HG02885 (cell line): Measurements from ENCODE around the gene C1orf50.
"Not testable (repeated sequence)": the region's sequence is repeated elsewhere in the genome, so short reads cannot be mapped to it uniquely, and the experiment has no call there.

Experiments
- ATAC-seq: cut with Tn5 transposase; IDR thresholded peaks from one replicate; pipeline ENCODE4 v1.9.1; 2021; ENCODE audit warnings: mild to moderate bottlenecking; ENCODE audit not compliant: unreplicated experiment, poor library complexity

The C1orf50 gene

DNA sequence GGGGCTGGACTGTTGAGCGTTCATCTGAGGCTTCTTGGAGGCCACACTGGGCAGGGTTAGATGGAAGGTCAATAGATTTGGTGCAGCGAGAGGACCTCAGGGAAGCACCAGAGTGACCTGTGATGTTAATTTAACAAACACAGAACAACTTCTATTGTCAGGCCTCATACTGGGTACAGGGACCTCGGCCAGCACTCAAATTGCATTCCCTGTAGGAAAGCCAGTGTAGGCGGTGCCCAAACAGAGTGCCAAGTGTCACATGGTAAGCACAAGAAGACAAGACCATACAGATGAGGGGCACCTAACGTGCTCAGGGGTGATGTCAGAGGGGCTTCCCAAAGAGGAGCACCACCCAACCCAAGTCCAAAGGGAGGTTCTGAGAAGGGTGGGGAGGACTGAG is 19.0 kb downstream of the C1orf50 start:
- no peak for ATAC-seq

DNA sequence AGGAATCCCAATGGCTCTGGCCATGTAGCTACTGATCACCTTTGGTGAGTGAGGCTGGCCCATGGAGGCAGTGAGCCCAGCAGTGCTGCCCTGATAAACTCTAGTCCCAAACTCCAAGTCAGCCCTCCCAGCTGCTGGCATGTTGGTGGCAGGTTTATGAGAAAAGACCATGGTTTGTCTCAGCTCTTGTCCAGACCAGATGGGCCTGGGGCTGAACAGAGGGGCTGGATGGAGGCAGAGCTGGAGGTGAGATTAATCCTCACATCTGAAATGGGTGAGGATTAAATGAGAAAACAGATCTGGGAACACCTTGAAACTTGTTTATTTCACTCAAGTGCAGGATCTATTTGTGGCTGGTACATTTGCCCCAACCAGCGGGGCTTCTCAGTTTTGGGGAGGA is 21.0 kb downstream of the C1orf50 start:
- ATAC-seq: no peak

DNA sequence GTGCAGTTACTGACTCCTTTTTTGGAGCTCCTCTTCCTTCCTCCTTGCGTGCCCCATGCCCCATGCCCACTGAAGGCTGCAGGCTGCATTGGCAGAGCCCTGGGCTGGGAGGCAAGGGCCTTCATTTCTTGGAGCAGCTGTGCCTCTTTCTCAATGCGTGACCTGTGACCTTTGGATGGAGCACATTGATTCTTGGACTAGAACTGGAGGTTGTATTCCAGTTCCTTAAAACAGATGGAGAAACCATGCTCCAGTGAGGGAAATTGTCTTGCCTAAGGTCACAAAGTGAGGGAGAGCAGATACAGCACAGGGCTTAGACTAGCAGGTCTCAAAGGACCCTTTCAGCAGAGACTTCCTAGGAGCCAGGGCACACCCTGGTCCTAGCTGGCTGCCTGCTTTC is 26.8 kb downstream of the C1orf50 start:
- no peak for ATAC-seq

GRCh38 chr1:42797414-42797813 is 30.4 kb downstream of the C1orf50 start:
- ATAC-seq: no peak

- no peak for ATAC-seq
These were observed 30.9 kb downstream of the C1orf50 start for GRCh38 chr1:42797979-42798378.

GRCh38 chr1:42801832-42802473 is 34.9 kb downstream of the C1orf50 start:
- no peak for ATAC-seq

GRCh38 chr1:42806171-42806570 is 39.1 kb downstream of the C1orf50 start:
- ATAC-seq: no peak

DNA sequence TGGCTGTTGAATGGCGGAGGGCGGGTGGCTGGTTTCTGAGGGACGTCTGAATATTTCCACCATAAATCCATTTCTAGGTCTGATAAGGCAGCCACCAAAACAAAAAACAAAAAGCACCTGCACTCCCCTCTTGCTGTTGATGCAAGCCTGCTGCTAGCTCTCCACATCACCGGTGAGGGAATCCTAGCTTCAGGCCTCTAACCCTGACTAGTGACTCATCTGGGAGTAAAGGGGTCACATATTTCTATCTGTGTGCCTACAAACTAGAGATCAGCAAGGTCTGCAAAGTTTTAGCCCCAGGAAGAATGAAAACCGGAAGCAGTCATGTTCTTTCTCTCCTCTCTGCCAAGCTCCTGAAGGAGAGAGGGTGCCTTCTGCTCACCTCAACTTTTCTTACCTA is 39.5 kb downstream of the C1orf50 start:
- ATAC-seq: no peak

DNA sequence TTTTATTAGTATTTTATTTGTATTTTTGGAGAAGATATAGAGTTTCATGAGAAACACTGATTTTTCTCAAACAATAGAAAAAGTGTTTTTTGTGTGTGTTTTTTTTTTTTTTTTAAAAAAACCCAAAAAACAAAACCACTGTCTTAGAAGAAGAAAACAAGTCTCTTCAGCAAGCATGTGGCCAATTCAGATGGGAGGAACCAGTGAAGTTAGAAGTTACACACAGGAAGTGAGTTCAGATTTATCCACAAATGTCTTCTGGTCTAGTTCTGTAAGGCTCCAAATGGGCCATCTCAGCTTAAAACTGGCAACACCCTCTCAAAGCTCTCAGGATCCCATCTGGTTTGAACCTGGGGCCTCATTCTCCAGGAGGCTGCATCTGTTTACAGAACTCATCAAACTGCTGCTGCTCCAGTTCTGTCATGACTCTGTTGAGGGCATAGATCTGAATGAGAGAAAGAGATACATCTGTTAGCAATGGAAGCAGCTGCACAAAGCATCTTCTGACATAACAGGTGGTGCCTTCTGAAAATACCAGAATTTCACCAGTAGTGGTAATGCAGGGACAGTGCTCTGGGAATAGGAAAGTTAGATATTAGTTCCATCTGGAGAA is 40.1 kb downstream of the C1orf50 start:
- no peak for ATAC-seq

GRCh38 chr1:42814815-42815214 is 47.8 kb downstream of the C1orf50 start:
- ATAC-seq: not testable (repeated sequence)

DNA sequence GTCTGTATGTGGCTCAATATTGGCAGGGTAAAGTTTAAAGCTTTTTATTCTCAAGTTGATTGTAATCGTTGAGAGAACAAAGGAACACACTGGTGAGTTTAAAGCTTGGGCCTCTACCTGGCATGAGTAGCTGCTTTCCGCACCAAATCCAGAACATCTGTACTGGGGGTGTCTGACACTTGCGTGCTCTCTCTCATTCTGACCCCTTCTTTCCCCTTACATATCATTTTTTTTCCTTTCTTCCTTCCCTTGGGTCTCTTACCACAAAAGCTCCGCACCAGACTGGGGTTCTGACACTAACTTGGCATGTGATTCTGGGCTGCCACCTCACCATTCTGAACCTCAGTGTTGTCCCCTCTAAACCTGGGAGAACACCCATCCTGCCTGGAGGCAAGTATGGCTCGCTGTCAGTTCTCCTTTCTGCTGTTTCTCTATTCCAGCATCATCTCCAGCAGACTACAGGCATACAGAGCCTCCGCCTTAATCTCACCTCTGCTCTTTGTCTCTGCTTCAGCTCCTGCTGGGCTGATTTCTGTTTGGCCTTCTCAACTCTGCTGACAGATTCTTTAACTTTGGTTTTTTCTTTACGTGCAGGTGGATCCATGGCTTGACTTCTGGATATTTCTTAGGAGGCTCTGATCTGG is 49.0 kb downstream of the C1orf50 start:
- ATAC-seq: no peak

GRCh38 chr1:42816585-42817439 is 49.8 kb downstream of the C1orf50 start, which contains the start of the genes ERMAP and SVBP:
Gene ERMAP, plus strand, starts transcription at chr1:42817122. Its CDS starts 13,327 bp downstream, at chr1:42830449.
Gene SVBP, minus strand, starts transcription at chr1:42817397. Its CDS starts 853 bp downstream, at chr1:42816544.
- ATAC-seq: peak; percentile 86

GRCh38 chr1:42817440-42817767 is 50.4 kb downstream of the C1orf50 start:
- ATAC-seq: no peak

DNA sequence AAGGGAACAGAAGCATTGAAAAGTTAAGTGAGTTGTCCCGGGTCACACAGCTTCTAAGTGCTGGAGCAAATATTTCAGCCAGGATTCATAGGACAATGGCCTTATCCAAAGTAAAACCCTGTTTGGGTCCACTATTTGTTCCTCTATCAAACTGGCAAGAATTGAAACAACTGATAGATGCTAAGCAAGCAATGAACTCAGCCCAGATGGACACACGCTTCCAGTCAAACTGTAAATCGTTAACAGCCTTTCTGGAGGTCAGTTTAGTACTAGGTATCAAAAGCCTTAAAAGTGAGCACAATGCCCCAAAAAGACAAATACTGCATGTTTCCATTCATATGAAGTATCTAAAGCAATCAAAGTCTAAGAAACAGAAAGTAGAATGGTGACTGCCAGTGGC is 50.9 kb downstream of the C1orf50 start:
- no peak for ATAC-seq

DNA sequence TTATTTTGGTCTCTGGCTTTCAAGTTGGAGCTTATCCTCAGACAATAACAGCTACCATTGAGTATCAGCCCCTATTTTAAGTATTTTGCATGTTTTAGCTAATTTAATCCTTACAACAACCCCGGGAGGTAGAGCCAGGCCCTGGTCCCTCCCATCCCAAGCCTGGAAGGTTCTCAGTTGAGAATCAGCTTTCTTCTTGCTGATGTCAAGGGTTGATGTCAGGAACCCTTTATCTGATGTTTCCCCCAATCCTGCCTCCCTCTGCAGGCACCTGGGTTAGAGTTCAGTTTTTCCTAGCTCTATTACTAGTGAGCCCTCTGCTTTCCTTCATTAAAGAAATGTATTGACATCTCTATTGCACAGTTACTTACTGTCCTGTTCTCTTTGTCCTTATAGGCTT is 53.8 kb downstream of the C1orf50 start:
- ATAC-seq: no peak

DNA sequence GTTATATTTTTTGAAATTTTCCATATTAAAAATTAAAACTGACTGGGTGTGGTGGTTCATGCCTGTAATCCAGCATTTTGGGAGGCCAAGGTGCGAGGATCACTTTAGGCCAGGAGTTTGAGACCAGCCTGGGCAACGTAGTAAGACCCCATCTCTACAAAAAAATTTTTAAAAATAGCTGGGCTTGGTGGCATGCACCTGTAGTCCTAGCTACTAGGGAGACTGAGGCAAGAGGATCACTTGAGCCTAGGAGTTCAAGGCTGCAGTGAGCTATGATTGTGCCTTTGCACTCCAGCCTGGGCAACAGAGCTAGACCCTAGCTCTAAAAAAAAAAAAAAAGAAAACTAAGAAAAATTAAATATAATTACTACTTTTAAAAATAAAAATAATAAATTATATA is 54.6 kb downstream of the C1orf50 start:
- ATAC-seq: no peak

DNA sequence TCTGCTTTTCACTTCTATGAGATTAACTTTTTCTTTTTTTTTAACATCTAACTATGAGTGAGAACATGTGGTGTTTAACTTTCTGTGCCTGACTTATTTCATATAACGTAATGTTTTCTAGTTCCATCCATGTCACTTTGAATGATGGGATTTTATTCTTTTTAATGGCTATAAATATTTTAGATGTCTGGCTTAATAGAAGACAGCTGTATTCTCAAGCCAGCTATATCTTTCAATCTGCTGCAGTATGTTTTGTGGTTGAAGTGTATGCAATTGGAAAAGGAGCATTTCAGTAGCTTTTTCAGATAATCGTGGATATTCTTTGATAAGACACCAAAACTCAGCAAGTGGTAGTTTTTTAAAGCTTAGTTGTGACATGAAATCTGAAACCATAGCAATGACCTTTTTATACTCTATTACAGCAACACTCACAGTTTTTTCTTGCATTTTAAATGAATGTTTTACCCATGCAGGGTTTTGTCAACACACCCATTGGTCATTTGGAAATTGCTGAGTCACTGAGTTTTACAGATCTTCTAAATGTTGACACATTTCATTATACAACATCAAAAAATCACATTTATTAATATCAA is 55.8 kb downstream of the C1orf50 start:
- ATAC-seq: no peak

DNA sequence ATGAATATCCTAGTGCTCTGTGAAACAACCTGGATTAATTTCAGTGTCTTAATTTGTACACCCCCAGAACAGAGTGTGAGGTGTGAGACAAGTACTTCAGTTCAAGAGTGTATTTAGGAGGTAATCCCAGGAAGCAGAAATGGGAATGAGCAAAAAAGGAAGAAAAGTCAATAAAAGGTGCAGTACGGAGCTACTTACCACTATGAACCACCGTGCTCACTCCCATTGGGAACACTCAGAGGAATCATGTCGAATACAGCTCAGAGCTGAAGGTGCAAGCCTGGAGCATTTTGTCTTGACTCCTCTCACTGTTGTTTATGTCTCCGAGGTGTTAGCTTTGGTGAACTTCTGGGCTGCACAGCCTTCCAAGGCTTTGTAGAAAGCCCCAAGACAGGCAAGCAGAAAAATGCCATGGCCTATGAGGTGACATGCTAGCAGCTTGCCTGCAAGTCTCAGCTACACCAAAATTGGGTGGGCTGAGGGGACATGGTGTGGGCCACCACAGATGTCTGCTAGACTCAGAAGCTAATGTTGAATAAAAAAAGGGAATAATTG is 57.5 kb downstream of the C1orf50 start:
- ATAC-seq: no peak

DNA sequence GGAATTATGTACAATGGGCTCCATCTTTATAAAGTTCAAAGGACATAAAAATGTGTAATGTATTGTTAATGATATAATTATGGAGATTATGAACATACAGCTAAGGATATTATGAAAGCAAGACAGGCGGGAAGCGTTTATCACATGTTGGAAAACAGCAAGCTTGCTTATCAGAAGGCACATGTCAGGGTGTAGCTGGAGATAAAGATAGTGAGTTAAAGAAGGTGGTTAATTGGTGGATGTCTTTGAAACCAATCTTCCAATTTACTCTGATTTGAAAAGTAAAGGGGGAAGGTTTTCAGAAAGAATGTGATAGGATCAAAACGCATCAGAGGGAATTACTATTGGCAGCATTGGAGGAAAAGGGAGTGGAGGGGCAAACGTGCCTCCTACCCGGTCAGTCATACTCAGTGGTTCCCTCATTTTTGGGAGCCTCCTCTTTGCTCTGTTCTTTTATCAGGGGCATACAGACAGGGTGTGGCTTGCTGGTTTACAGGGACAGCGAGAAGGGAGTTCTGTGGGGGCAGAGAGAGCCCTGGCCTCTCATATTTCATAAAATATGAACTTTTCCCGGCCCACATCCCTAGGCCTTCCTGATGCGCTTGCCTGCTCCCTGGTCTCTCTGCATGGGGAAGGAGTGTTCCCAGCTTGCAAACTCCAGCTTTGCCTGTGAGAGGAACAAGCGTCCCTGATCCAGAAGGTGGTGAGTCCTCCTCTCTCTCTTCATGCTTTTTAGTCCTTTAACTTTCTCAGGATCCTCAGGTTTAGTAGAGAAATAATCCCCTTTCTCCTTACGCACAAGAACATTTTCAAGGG is 58.2 kb downstream of the C1orf50 start:
- ATAC-seq: no peak
